Upper lobe of right lung (tissue), 1 donor: ENCODE measurements around the gene FBXO27. TPM values are rescaled to one million over a fixed set of nuclear protein-coding genes. Genes with fewer than 3 reads are reported as not detected.

Experiments used
- ATAC-seq: fragments of 200-7000 bp; cut with Tn5 transposase; one replicate; pipeline ENCODE4 v1.9.1; 2020; ENCODE audit warnings: mild to moderate bottlenecking, moderate library complexity
- DNase-seq: peaks from one replicate; pipeline ENCODE4 v3.0.0-alpha.2; 2020
- H3K27ac ChIP-seq: fragments of 200-600 bp; one replicate; pipeline ENCODE4 v1.8.0; 2022
- H3K27me3 ChIP-seq: fragments of 200-600 bp; one replicate; pipeline ENCODE4 v1.8.0; 2022; ENCODE audit warnings: mild to moderate bottlenecking
- H3K36me3 ChIP-seq: fragments of 200-600 bp; one replicate; pipeline ENCODE4 v1.8.0; 2022
- H3K4me1 ChIP-seq: fragments of 200-600 bp; one replicate; pipeline ENCODE4 v1.8.0; 2022
- H3K4me3 ChIP-seq: fragments of 200-600 bp; one replicate; pipeline ENCODE4 v1.8.0; 2022; ENCODE audit warnings: mild to moderate bottlenecking
- H3K9me3 ChIP-seq: fragments of 200-600 bp; one replicate; pipeline ENCODE4 v1.8.0; 2022
- CTCF ChIP-seq: fragments of 200-600 bp; IDR thresholded peaks from one replicate; pipeline ENCODE4 v1.8.0; 2022; ENCODE audit warnings: antibody characterized with exemption
- intact Hi-C: fragments of 100-400 bp; cut with DNase I; formaldehyde crosslinking; loops from one replicate; pipeline ENCODE4 v1.11.0; 2022
- total RNA-seq: library from RNA; stranded (reverse); fragmentation: NEBNext Ultra II Directional; extraction: Animal tissue kit (Norgen Biotek cat#: 25700); gene quantifications from one replicate; pipeline ENCODE4 v1.2.1, GENCODE V29; 2021
- donor health status: DM: no; HTN: yes; CAD: no; lungs with severe emphysema.

The FBXO27 gene
- total RNA-seq, 1 donor from 2014 or later = 7.6 TPM

- H3K4me3 ChIP-seq = no peak overlapping the region
- no peaks in the 10 kb centered on the region for H3K9me3 ChIP-seq
- TF ChIP-seq CTCF = no peak
- H3K4me1 ChIP-seq = no peaks in the 10 kb centered on the region
- no peaks in the 10 kb centered on the region for H3K27me3 ChIP-seq
- DNase-seq (no peak), ATAC-seq (no peak)
- H3K27ac ChIP-seq = no peak overlapping the region
- intact Hi-C loops = no loop called here
- H3K36me3 ChIP-seq = no peaks in the 10 kb centered on the region
Observed at GRCh38 chr19:39052846-39053245, 20.5 kb upstream of the FBXO27 start.

- H3K4me1 ChIP-seq = no peaks in the 10 kb centered on the region
- peak; percentile 85 for TF ChIP-seq CTCF
- intact Hi-C loops = no loop called here
- no peak overlapping the region for H3K27ac ChIP-seq
- H3K27me3 ChIP-seq = no peaks in the 10 kb centered on the region
- H3K9me3 ChIP-seq = no peaks in the 10 kb centered on the region
- H3K36me3 ChIP-seq = no peaks in the 10 kb centered on the region
- H3K4me3 ChIP-seq = no peak overlapping the region
- peak; percentile 76 for ATAC-seq
- peak; percentile 84 for DNase-seq
Observed at GRCh38 chr19:39052243-39052746, 19.9 kb upstream of the FBXO27 start.

GRCh38 chr19:39047073-39047472 is 14.7 kb upstream of the FBXO27 start:
- Histone ChIP-seq H3K4me3 (no peak overlapping the region), H3K27me3 (no peaks in the 10 kb centered on the region), H3K36me3 (no peaks in the 10 kb centered on the region), H3K27ac (no peak overlapping the region), H3K4me1 (no peaks in the 10 kb centered on the region), H3K9me3 (no peaks in the 10 kb centered on the region)
- ATAC-seq = no peak
- TF ChIP-seq CTCF = no peak
- DNase-seq = no peak
- intact Hi-C loops = no loop called here

- H3K4me3 ChIP-seq = no peak overlapping the region
- H3K27me3 ChIP-seq = no peaks in the 10 kb centered on the region
- ATAC-seq = no peak
- H3K9me3 ChIP-seq = no peaks in the 10 kb centered on the region
- DNase-seq = no peak
- no peaks in the 10 kb centered on the region for H3K36me3 ChIP-seq
- intact Hi-C loops = no loop called here
- no peak for TF ChIP-seq CTCF
- H3K27ac ChIP-seq = no peak overlapping the region
- no peaks in the 10 kb centered on the region for H3K4me1 ChIP-seq
Observed at GRCh38 chr19:39046037-39046821, 13.9 kb upstream of the FBXO27 start.

GRCh38 chr19:39045506-39045905 is 13.2 kb upstream of the FBXO27 start:
- no peak overlapping the region for H3K27ac ChIP-seq

More at GRCh38 chr19:39045506-39045905, 13.2 kb upstream of the FBXO27 start:
- ATAC-seq (no peak), DNase-seq (no peak)
- Histone ChIP-seq H3K27me3 (no peaks in the 10 kb centered on the region), H3K9me3 (no peaks in the 10 kb centered on the region), H3K4me1 (no peaks in the 10 kb centered on the region), H3K36me3 (no peaks in the 10 kb centered on the region), H3K4me3 (no peak overlapping the region)
- intact Hi-C loops = no loop called here
- TF ChIP-seq CTCF = no peak
